Sigmoid colon (tissue), 7 donors: ENCODE data around the gene ARMC2. TPM values are rescaled to one million over a fixed set of nuclear protein-coding genes. Genes with fewer than 3 reads are reported as not detected.
"Not testable (repeated sequence)": the region's sequence is repeated elsewhere in the genome, so short reads cannot be mapped to it uniquely, and the experiment has no call there.

ENCODE experiments used
- DNase-seq: peaks from one replicate; pipeline ENCODE4 v3.0.0-alpha.2; 2019
- H3K27ac ChIP-seq, 4 donors: fragments of 200-600 bp; sonication (generic); one replicate each; pipeline ENCODE4 v1.5.1; 2016 to 2019; ENCODE audit warnings: mild to moderate bottlenecking in 1 of 4
- H3K27me3 ChIP-seq, 3 donors: fragments of 200-600 bp; sonication (generic); one replicate each; pipeline ENCODE4 v1.5.1; 2019; ENCODE audit warnings: mild to moderate bottlenecking in 1 of 3
- H3K36me3 ChIP-seq, 4 donors: fragments of 200-600 bp; sonication (generic); one replicate each; pipeline ENCODE4 v1.5.1; 2016 to 2019
- H3K4me1 ChIP-seq, 4 donors: fragments of 200-600 bp; sonication (generic); one replicate each; pipeline ENCODE4 v1.5.1; 2017 to 2019
- H3K4me3 ChIP-seq, 4 donors: fragments of 200-600 bp; sonication (generic); one replicate each; pipeline ENCODE4 v1.5.1; 2017 to 2019; ENCODE audit warnings: mild to moderate bottlenecking in 2 of 4, moderate library complexity in 1 of 4
- H3K9me3 ChIP-seq, 4 donors: fragments of 200-600 bp in 3 of 4; sonication (generic) in 3 of 4; one replicate each; pipeline versions ENCODE4 v1.5.1 to v1.6.1; 2013 to 2019
- EP300 ChIP-seq, 4 donors: sonication (generic); formaldehyde crosslinking; IDR thresholded peaks; one replicate each; pipeline ENCODE4 v1.6.1; 2017; ENCODE audit warnings: antibody characterized with exemption in 4 of 4
- POLR2A ChIP-seq, 2 donors: fragments of 450-650 bp; IDR thresholded peaks; one replicate each; pipeline ENCODE4 v1.6.1; 2016; ENCODE audit warnings: antibody characterized with exemption in 2 of 2, mild to moderate bottlenecking in 2 of 2, moderate library complexity in 2 of 2
- POLR2AphosphoS5 ChIP-seq, 4 donors: sonication (generic); formaldehyde crosslinking; IDR thresholded peaks; one replicate each; pipeline ENCODE4 v1.6.1; 2017; ENCODE audit warnings: antibody characterized with exemption in 4 of 4
- WGBS, 2 donors: extraction: QIAGEN DNeasy Blood & Tissue Kit; methylation state at CpG; one replicate each; pipeline ENCODE4 v1.1.7; 2013; 5-methylcytosine and 5-hydroxymethylcytosine counted together
- intact Hi-C: fragments of 100-400 bp; cut with DNase I; formaldehyde crosslinking; loops from one replicate; pipeline ENCODE4 v1.15.1; 2023
- polyA plus RNA-seq, 3 donors: library from polyadenylated mRNA; stranded (reverse); fragments of 200-250 nt; gene quantifications; one replicate each; pipeline ENCODE4 v1.2.3, GENCODE V29; 2013
- total RNA-seq, 4 donors: library from RNA; depleted of rRNA; stranded (reverse); fragments of >200 nt; gene quantifications; one replicate each; pipeline ENCODE4 v1.1.0, GENCODE V29; 2016
- TF ChIP-seq, protein P1 (sequence below), 4 experiments: fragments of 450-650 bp in 3 of 4; fragments of 200-600 bp in 1 of 4; IDR thresholded peaks; one replicate each; pipeline ENCODE4 v1.5.1; 2016 to 2019; ENCODE audit warnings: antibody characterized with exemption in 4 of 4, mild to moderate bottlenecking in 3 of 4, moderate library complexity in 2 of 4
- donor health status: healthy with polysubstance abuse.
- donor health status: Bipolar disorder and iron deficiency.
- donor health status: healthy.

The ARMC2 gene
- total and polyA plus RNA-seq, 7 donors: under 0.01 to 8.6 (median 2.5) TPM

DNA sequence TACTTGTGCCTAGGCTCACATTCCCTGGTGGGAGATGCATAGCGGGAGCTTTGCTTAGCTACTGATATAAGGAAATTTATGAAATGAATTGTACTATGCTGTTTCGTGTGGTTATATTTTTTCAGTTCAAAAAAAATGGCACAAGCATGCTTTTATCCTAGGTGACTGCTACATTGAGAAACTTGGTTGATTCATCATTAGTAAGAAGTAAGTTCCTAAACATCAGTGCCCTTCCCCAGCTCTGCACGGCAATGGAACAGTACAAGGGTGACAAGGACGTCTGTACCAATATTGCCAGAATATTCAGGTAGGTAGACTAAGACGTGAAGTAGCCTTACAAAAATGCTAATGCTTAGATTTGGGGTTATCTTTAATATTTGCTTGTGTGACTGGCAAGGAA lies 79.7 kb downstream of the ARMC2 start:
- H3K36me3 ChIP-seq: no peaks in the 10 kb centered on the region
- intact Hi-C loops: no loop called here
- no peak for TF ChIP-seq POLR2A (IDR thresholded peaks at IDR 0.05)
- TF ChIP-seq, protein P1, sequence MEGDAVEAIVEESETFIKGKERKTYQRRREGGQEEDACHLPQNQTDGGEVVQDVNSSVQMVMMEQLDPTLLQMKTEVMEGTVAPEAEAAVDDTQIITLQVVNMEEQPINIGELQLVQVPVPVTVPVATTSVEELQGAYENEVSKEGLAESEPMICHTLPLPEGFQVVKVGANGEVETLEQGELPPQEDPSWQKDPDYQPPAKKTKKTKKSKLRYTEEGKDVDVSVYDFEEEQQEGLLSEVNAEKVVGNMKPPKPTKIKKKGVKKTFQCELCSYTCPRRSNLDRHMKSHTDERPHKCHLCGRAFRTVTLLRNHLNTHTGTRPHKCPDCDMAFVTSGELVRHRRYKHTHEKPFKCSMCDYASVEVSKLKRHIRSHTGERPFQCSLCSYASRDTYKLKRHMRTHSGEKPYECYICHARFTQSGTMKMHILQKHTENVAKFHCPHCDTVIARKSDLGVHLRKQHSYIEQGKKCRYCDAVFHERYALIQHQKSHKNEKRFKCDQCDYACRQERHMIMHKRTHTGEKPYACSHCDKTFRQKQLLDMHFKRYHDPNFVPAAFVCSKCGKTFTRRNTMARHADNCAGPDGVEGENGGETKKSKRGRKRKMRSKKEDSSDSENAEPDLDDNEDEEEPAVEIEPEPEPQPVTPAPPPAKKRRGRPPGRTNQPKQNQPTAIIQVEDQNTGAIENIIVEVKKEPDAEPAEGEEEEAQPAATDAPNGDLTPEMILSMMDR (IDR thresholded peaks at IDR 0.05): no peak
- TF ChIP-seq EP300 (IDR thresholded peaks at IDR 0.05): no peak
- TF ChIP-seq POLR2AphosphoS5 (IDR thresholded peaks at IDR 0.05): no peak
- no peak overlapping the region for H3K4me3 ChIP-seq
- 90 to 93% methylated on average over 5 of the region's 5 CpGs for WGBS, 2 donors
- no peaks in the 10 kb centered on the region for H3K9me3 ChIP-seq
- H3K4me1 ChIP-seq: no peaks in the 10 kb centered on the region
- no peak overlapping the region for H3K27ac ChIP-seq
- H3K27me3 ChIP-seq: no peaks in the 10 kb centered on the region
- DNase-seq: no peak

DNA sequence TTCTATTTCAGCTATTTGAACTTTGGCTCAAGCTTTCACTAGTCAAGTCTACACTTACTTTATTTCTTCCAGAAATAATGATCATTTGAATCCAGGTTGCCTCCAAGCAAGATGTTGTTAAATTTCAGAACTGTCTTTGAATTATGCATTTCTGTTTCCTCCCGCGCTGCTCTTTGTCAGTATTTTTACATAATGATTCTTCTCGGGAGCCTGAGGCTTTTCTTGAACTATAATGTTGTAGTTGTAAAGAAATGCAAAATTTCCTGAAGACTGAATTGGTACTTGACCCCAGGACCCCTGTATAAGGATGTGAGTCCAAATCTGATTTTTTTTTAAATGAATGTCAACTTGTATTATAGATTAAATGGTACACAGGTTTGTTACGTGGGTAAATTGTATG lies 80.4 kb downstream of the ARMC2 start:
- WGBS, 2 donors: 91 to 96% methylated on average over 4 of the region's 4 CpGs
- DNase-seq: no peak
- Histone ChIP-seq H3K36me3 (no peaks in the 10 kb centered on the region), H3K9me3 (no peaks in the 10 kb centered on the region), H3K4me3 (no peak overlapping the region), H3K27me3 (no peaks in the 10 kb centered on the region), H3K4me1 (no peaks in the 10 kb centered on the region), H3K27ac (no peak overlapping the region)
- intact Hi-C loops: no loop called here
- TF ChIP-seq POLR2A (IDR thresholded peaks at IDR 0.05) (no peak), EP300 (IDR thresholded peaks at IDR 0.05) (no peak), POLR2AphosphoS5 (IDR thresholded peaks at IDR 0.05) (no peak)
- TF ChIP-seq, protein P1 (IDR thresholded peaks at IDR 0.05): no peak

DNA sequence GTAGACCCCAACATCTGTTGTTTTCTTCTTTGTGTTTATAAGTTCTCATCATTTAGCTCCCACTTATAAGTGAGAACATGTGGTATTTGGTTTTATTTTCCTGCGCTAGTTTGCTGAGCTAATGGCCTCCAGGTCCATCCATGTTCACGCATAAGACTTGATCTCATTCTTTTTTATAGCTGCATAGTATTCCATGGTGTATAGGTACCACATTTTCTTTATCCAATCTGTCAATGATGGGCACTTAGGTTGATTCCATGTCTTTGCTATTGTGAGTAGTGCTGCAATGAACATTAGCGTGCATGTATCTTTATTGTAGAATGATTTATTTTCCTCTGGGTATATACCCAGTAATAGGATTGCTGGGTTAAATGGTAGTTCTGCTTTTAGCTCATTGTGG lies 82.9 kb downstream of the ARMC2 start:
- H3K4me1 ChIP-seq, H3K9me3 ChIP-seq, DNase-seq, H3K27ac ChIP-seq, H3K4me3 ChIP-seq, intact Hi-C loops, H3K36me3 ChIP-seq, H3K27me3 ChIP-seq: not testable (repeated sequence)
- 97 to 99% methylated on average over 3 of the region's 3 CpGs for WGBS, 2 donors

DNA sequence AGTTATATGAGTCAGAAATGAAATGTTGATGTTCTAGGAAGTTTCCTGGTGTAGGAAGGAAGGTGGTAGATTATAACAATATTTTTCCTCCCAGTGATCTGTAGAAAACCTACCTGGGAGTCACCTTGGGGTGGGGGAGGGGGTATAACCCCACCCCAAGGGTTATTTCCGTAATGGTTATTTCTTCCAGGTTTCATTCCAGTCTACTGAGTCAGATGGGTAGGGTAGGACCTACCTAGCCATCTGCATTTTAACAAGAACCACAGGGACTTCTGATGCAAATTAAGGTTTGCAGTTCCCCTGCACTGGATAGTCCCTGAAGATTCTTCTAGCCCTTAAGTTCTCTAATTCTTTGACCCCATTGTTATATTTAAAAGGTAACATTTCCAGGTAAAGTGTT lies 88.9 kb downstream of the ARMC2 start:
- WGBS, 2 donors: 89 to 94% methylated on average over 1 of the region's 1 CpG
- TF ChIP-seq, protein P1 (IDR thresholded peaks at IDR 0.05): no peak
- TF ChIP-seq POLR2AphosphoS5 (IDR thresholded peaks at IDR 0.05) (no peak), POLR2A (IDR thresholded peaks at IDR 0.05) (no peak), EP300 (IDR thresholded peaks at IDR 0.05) (no peak)
- no peaks in the 10 kb centered on the region for H3K36me3 ChIP-seq
- H3K27ac ChIP-seq: no peak overlapping the region
- no peak for DNase-seq
- no peaks in the 10 kb centered on the region for H3K9me3 ChIP-seq
- peaks cover 0 to 6% (median 2%) of the 10 kb centered on the region in 4 donors for H3K4me1 ChIP-seq
- intact Hi-C loops: no loop called here
- H3K27me3 ChIP-seq: no peaks in the 10 kb centered on the region
- no peak overlapping the region for H3K4me3 ChIP-seq

DNA sequence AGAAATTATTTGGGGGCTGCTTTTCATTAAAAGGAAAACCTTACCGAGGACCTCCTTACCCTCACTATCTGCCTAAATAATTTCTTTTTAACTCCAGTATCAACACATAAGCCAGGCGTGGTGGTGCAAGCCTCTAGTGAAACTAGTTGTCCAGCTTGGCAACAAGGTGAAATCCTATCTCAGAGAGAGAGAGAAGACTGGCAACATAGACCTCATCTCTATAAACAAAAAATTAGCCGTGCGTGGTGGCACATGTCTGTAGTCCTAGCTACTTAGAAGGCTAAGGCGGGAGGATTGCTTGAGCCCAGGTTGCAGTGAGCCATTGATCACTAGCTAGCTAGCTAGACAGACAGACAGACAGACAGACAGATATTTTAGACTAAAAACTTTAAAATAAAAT lies 92.5 kb downstream of the ARMC2 start:
- intact Hi-C loops: no loop called here

More for the DNA sequence above, 92.5 kb downstream of the ARMC2 start:
- Histone ChIP-seq H3K4me3 (no peak overlapping the region), H3K27me3 (no peaks in the 10 kb centered on the region), H3K4me1 (peaks cover 0 to 39% (median 28%) of the 10 kb centered on the region in 4 donors), H3K27ac (no peak overlapping the region), H3K9me3 (no peaks in the 10 kb centered on the region), H3K36me3 (no peaks in the 10 kb centered on the region)
- WGBS, 2 donors: 95 to 96% methylated on average over 5 of the region's 5 CpGs
- no peak for TF ChIP-seq POLR2AphosphoS5 (IDR thresholded peaks at IDR 0.05)
- TF ChIP-seq POLR2A (IDR thresholded peaks at IDR 0.05): no peak
- TF ChIP-seq, protein P1 (IDR thresholded peaks at IDR 0.05): no peak
- no peak for TF ChIP-seq EP300 (IDR thresholded peaks at IDR 0.05)
- DNase-seq: no peak
